GM21723 (cell line): ENCODE results near the gene BICC1.

Experiments
- ATAC-seq: cut with Tn5 transposase; IDR thresholded peaks from one replicate; pipeline ENCODE4 v1.9.1; 2021; ENCODE audit warnings: mild to moderate bottlenecking, moderate library complexity; ENCODE audit not compliant: unreplicated experiment

BICC1 gene

GRCh38 chr10:58773944-58774343, 261.3 kb downstream of the BICC1 start:
- ATAC-seq: no peak

- ATAC-seq: no peak
Observed at GRCh38 chr10:58775960-58776567, 263.4 kb downstream of the BICC1 start.

GRCh38 chr10:58776568-58777318, 264.1 kb downstream of the BICC1 start:
- ATAC-seq: no peak

- no peak for ATAC-seq
Observed at GRCh38 chr10:58778966-58779365, 266.3 kb downstream of the BICC1 start.

GRCh38 chr10:58779594-58779993, 266.9 kb downstream of the BICC1 start:
- ATAC-seq: no peak

- ATAC-seq: no peak
Observed at GRCh38 chr10:58780476-58780875, 267.8 kb downstream of the BICC1 start.

GRCh38 chr10:58781873-58782488, 269.3 kb downstream of the BICC1 start:
- ATAC-seq: no peak

GRCh38 chr10:58782876-58783851, 270.5 kb downstream of the BICC1 start:
- ATAC-seq: no peak

- no peak for ATAC-seq
Observed at GRCh38 chr10:58784361-58784760, 271.7 kb downstream of the BICC1 start.

- ATAC-seq: no peak
Observed at GRCh38 chr10:58785354-58785753, 272.7 kb downstream of the BICC1 start.

GRCh38 chr10:58791137-58791536, 278.5 kb downstream of the BICC1 start:
- no peak for ATAC-seq

- ATAC-seq: no peak
Observed at GRCh38 chr10:58795560-58795959, 282.9 kb downstream of the BICC1 start.

GRCh38 chr10:58796242-58796641, 283.6 kb downstream of the BICC1 start:
- no peak for ATAC-seq

- no peak for ATAC-seq
Observed at GRCh38 chr10:58796824-58797223, 284.2 kb downstream of the BICC1 start.

GRCh38 chr10:58797356-58797755, 284.7 kb downstream of the BICC1 start:
- no peak for ATAC-seq

GRCh38 chr10:58802047-58802446, 289.4 kb downstream of the BICC1 start:
- ATAC-seq: no peak

- ATAC-seq: no peak
Observed at GRCh38 chr10:58806323-58806722, 293.7 kb downstream of the BICC1 start.

GRCh38 chr10:58806970-58807628, 294.4 kb downstream of the BICC1 start:
- no peak for ATAC-seq

GRCh38 chr10:58807629-58808022, 295.0 kb downstream of the BICC1 start:
- ATAC-seq: no peak

GRCh38 chr10:58810751-58811150, 298.1 kb downstream of the BICC1 start:
- ATAC-seq: no peak
